GM18858 (cell line): Measurements from ENCODE around the gene PTK6.
"Not testable (repeated sequence)": the region's sequence is repeated elsewhere in the genome, so short reads cannot be mapped to it uniquely, and the experiment has no call there.

Source experiments
- ATAC-seq: cut with Tn5 transposase; IDR thresholded peaks from one replicate; pipeline ENCODE4 v1.9.1; 2021; ENCODE audit not compliant: unreplicated experiment

The PTK6 gene

DNA sequence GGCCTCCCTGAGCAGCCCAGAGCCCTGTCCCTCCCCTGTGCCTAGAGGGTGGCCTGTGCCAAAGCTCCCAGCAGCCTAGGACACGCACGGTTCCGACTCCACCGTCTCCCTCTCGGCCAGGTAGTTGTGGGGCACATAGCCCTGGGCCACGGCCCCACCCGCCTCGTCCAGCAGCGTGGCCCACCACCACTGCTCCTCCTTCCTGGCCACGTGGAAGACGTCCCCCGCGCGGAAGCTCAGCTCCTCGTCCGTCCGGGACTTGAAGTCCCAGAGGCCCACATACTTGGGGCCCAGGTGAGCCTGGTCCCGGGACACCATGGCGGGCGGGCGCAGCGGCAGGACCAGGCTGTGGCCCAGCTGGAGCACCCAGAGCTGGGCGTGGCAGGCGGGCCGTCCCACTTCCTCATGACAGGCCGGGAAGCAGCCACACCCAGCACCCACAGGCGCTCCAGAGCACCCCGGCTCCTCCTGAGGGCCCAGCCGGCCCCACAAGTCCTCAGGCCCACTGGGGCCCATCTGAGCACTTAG, at the start of gene PTK6:
Gene PTK6, minus strand, starts transcription at position 380 of the 528 bp plus-strand sequence. Its CDS starts 62 bp downstream, at position 318.
- ATAC-seq = peak; percentile 2

GRCh38 chr20:63586797-63587196, 49.6 kb upstream of the PTK6 start:
- no peak for ATAC-seq

DNA sequence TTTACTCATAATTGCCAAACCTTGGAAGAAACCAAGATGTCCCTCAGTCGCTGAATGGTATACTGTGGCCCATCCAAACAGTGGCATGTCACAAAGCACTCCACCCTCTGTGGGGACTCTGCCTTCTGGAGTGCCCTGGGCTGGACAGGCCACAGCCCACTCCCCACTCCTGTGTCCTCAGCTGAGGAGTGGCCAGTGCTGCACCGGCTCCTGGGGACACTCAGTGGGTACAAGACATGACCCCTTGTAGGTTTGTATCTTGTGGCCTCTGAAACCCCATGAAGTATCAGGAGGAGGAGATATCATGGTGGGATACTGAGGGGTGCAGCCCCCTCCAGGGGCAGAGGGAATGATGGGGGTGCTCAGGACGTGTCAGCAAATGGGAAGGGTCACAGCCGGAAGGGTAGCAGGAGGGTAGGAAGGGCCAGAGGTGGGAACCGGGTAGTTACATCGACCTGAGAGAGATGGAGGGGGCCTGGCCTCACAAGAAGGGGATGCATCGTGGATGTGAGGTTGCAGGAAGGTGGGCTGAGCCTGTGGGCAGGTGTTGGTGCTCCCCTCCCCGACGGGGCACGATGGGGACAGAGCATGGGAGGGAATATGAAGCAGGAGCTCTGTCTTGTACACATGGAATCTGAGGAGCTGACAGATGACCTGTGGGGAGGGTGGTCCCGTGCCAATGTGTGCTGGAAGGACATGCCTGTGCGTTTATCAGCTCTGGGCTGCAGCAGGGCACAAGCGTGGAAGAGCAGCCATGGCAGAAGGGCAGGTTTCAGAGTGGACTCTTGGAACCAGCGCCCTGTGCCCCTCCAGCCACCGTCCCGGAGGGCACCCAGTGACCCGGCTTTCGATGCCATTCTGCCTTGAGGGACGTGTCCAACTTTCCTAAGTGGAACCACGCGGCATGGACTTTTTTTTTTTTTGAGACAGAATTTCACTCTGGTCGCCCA, 48.7 kb upstream of the PTK6 start:
- ATAC-seq = no peak

DNA sequence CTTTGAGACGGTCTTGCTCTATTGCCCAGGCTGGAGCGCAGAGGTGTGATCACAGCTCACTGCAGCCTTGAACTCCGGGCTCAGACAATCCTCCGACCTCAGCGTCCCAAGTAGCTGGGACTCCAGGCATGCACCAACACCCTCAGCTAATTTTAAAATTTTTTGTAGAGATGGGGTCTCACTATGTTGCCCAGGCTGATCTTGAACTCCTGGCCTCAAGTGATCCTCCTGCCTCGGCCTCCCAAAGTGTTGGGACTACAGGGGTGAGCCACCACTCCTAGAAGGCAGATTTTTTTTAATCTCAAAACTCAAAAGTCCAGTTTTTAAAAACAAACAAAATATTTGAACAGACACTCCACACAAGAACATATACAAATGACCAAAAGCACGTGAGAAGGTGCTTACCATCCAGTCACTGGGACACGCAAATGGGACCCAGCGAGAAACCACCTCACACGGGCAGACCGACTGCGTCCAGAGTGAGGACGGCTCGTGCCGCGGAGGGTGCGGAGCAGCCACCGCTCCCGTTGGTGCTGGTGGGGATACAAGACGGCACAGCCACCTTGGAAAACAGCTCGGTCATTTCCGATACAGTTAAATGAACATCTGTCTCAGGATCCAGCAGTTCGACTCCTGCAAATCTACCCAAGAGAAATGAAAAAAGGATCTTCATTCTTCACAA, 45.3 kb upstream of the PTK6 start:
- no peak for ATAC-seq

- ATAC-seq = no peak
These were observed 43.8 kb upstream of the PTK6 start for GRCh38 chr20:63580796-63581461.

GRCh38 chr20:63579017-63579694, 42.0 kb upstream of the PTK6 start:
- ATAC-seq = no peak

DNA sequence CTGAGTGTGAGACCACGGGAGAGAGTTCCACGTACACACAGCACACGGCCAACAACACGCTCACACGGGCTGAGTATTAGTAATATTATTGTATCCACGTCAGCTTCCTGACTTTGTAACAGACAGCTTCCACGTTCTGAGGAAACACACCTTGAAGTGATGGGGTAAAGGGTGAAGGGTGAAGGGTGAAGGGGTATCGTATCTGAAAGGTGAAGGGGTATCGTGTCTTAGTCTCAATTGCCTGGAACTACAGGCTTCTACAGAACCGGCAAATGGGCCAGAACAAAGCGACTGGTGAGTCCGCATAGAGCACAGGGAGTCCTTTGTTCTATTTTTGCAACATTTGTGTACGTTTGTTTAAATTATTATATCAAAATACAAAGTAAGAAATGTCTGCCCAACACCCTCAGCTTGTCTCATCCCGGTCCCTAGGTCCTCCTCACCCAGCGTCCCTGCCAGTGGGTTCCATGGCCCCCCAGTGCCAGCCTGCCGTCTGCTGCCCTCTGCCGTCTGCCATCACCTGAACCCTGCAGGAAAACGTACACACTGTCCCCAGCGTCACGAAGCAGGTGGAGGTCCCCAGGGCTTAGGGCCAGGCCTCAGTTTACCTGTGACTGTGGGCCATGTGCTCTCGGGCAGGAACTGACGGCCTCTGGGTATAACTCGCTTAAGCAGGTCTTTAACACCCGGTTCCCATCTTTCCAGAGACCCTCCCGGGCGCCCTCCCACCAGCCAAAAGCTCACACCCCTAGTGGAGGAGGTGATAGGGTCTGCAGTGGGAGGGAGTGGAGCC, 41.2 kb upstream of the PTK6 start:
- ATAC-seq = no peak

GRCh38 chr20:63577317-63577894, 40.2 kb upstream of the PTK6 start:
- no peak for ATAC-seq

DNA sequence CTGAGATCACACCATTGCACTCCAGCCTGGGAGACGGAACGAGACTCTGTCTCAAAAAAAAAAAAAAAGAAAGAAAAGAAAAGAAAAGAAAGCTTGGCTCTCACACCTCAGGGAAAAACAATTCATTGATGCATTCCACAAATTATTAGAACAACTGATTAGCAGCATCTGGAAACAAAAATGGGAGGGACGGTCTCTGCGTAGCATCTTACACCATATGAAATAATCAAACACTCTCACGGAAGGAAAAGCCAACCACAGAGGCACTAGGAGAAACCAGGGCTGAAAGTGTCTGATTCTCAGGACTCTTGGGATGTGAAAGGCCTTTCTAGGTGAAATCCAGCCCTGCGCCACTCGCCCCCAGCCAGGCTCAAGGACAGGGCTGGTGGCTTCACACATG, 39.1 kb upstream of the PTK6 start:
- no peak for ATAC-seq

GRCh38 chr20:63574829-63575743, 37.9 kb upstream of the PTK6 start:
- ATAC-seq = no peak

GRCh38 chr20:63574156-63574828, 37.1 kb upstream of the PTK6 start, which contains the start of gene HELZ2:
Gene HELZ2 (minus strand): TSS chr20:63574239. CDS start chr20:63572385, 1,854 bp downstream.
- no peak for ATAC-seq

DNA sequence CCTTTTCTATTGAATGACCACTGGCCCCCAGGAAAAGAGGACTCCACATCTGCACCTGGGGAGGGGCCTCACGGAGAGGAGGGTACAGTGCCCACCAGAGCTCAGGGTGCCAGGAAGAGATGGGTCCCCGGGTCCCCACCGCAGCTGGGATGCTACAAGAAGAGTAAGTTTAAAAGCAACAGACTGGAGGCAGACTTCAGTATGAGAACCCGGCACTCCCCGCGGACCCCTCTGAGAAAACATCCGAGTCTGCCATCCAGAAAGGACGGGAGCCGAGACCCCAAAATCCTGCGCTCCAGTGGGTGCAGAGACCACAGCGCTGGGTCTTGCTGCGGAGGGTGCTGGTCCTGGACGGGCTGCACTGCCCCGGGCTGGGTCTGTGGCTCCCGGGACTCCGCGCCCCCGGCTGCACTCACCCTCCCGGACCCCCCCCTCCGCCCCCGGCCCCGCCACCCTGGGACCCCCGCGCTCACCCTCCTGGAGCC, 36.5 kb upstream of the PTK6 start:
- no peak for ATAC-seq

DNA sequence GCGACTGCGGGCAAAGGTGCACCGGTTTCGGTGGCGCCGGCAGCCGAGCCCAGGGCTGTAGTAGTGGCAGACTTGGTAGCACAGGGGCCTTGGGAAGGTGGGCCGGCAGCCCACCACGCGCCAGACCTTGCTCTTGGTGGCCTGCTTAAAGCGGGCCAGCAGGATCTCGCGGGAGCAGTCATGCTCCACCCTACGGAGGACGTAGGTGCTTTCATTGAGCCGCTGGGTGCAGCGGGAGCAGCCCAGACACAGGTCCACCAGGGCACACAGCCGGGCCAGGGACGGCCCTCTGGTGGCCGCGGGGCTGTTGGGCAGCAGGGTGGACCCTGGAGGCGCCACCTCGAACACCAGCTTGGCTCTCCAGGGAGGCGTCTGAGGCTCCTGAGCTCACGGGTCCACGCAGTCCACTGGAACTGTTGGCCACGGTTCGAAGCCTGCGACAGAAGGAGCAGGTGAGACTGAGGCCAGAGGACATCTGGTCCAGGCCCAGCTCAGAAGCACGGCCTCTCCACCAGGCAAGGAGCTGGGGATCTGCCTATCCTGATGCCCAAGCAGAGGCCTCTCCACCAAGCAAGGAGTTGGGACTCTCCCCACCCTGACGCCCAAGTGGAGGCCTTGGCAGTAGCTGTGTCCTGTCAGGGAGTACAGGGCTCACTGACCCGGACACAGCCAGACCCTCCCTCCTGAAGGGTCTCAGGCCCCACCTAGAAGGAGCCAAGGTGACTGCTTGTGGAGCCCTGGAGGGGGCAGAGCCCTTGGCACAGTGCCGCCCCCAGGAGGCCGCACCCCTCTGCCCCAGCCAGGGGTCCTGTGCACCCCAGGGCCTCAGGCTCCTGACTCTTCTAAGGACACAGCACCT, 35.8 kb upstream of the PTK6 start:
- ATAC-seq = no peak

DNA sequence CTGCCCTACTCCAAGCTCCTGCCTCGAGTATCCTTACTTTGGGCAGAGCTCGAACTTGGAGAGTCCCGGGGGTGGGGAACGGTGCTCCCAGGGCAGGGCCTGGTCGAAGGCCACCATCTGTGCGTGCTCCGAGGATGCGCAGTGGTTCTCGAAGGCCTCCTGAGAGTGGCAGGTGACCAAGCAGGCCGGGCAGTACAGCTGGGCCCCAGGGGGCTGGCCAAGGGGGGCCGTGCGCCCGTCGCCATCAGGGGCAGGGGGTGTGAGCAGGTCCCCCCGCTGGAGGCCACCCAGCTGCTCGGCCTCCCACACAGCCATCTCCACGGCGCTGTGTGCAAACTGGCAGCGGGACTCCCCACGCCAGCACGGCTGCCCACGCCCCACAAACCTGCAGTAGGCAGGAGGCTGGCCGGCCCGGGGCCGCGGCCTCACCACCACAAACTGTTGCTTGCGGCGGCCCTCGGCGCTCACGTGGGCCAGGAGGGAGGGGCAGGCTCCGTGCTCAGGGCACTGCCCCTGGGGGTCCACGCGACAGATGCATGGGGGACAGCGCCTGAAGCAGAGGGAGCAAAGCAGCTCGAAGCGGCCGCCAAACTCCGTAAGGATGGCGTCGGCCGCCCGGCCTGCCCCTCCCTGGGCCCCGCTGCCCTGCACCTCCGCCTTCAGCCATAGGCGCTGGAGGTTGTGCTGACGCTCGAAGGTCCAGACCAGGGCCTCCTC, 35.1 kb upstream of the PTK6 start:
- ATAC-seq = no peak

GRCh38 chr20:63571087-63571478, 33.9 kb upstream of the PTK6 start:
- not testable (repeated sequence) for ATAC-seq
